Mesodermal cell (in vitro differentiated cells): ENCODE data around the gene ENTPD8.
A peak's percentile ranks its signal among the peaks of the same experiment; 100 is the strongest.
"Not testable (repeated sequence)": the region's sequence is repeated elsewhere in the genome, so short reads cannot be mapped to it uniquely, and the experiment has no call there.

Source experiments
- H3K27ac ChIP-seq: 2 replicates; pipeline ENCODE4 v1.7.0; 2013; ENCODE audit warnings: mild to moderate bottlenecking, low read depth, low read length, moderate library complexity; ENCODE audit not compliant: severe bottlenecking
- H3K36me3 ChIP-seq: 2 replicates; pipeline ENCODE4 v1.7.1; 2013; ENCODE audit warnings: mild to moderate bottlenecking, low read length, moderate library complexity; ENCODE audit not compliant: control insufficient read depth, insufficient read depth
- H3K4me1 ChIP-seq: one replicate; pipeline ENCODE4 v1.7.1; 2013; ENCODE audit warnings: mild to moderate bottlenecking, low read length; ENCODE audit not compliant: insufficient read depth, control insufficient read depth, poor library complexity, severe bottlenecking
- H3K4me3 ChIP-seq: 2 replicates; pipeline ENCODE4 v1.7.0; 2013; ENCODE audit warnings: low read length, control low read depth, mild to moderate bottlenecking; ENCODE audit not compliant: insufficient read depth, poor library complexity, severe bottlenecking; ENCODE audit errors: extremely low read depth
- H3K9me3 ChIP-seq: 2 replicates; pipeline ENCODE4 v1.7.1; 2013; ENCODE audit warnings: mild to moderate bottlenecking, low read length, moderate library complexity; ENCODE audit not compliant: control insufficient read depth
- whole genome bisulfite sequencing, 2 experiments: methylation state at CpG; one replicate each; pipeline ENCODE4 v1.1.5; 2013; ENCODE audit warnings: missing lambda C conversion rate in 2 of 2; ENCODE audit not compliant: insufficient coverage in 2 of 2; 5-methylcytosine and 5-hydroxymethylcytosine counted together

Gene ENTPD8

DNA sequence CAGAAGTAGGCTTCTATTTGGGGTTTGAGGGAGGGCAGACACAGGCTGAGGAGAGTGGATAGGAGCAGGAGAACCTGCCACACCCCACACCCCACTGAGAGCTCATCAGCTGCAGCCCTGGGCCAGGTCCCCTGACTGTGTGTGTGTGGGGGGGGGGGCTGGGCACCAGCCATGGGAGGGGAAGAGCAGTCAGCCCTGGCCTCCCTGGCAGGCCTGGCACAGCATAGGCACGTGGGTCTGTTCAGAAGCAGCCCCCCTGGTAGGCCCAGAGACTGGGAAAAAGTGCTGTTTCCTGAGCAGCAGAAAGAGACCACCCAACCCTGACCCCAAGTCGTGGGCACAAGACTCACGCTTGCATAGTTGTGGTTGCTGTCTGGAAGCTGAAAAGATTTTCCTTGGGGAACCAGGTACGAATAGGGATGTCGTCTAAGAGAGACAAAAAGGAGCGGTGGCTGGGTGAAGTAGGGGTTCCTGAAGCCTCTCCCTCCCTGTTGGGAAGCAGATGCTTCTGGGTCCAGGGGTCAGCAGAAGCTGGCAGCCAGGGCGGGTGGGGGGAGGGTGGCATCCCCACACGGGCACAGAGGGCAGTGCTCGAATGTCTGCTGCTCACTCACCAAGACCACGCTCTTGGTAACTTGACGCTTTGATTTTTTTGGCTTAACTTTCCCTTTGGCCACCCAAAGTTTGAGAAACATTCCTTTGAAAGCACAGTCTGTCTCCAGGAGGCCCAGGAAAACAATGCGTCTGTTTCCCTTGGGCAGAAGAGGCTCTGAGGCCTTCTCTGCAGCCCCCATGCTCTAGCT, 15.1 kb upstream of the ENTPD8 start:
- peaks cover 44% of the 10 kb centered on the region for H3K36me3 ChIP-seq
- 90 to 93% methylated on average over 11 to 12 of the region's 12 CpGs for WGBS, 2 experiments
- H3K4me1 ChIP-seq, result peaks cover 21% of the 10 kb centered on the region
- H3K4me3 ChIP-seq, result no peak overlapping the region
- no peak overlapping the region for H3K27ac ChIP-seq
- H3K9me3 ChIP-seq, result no peaks in the 10 kb centered on the region

DNA sequence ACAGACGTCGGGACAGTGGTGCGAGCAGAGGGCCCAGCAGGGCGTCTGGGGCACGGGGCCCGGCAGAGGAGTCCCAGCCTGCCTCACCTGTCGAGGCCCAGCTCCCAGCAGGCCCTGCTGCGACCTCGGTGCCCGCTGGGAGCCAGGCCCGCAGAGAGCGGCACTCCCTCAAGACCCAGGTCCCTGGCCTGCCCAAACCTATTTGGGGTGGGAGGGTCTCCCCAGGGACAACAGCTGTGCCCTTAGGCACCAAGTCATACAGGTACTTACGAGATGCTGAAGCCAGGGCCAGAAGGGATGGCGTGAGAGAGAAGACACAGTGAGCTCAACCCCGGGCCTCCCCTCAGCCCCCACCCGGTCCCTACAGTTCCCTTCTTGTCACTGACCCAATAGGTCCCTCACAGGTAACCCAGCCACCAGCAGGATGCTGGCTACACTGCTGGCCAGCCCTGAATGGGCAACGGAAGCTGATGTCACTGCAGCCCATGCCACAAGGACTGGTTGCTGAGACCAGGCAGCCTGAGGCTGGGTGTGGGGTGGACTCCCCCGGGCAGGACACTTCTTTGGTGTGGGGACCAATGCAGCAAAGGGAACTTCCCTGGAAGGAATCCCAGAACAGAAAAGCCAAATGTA, 14.3 kb upstream of the ENTPD8 start:
- Histone ChIP-seq H3K36me3 (peaks cover 44% of the 10 kb centered on the region), H3K4me3 (no peak overlapping the region), H3K9me3 (no peaks in the 10 kb centered on the region), H3K4me1 (peaks cover 21% of the 10 kb centered on the region), H3K27ac (no peak overlapping the region)
- WGBS, 2 experiments, result 90% methylated on average over 11 to 15 of the region's 18 CpGs

DNA sequence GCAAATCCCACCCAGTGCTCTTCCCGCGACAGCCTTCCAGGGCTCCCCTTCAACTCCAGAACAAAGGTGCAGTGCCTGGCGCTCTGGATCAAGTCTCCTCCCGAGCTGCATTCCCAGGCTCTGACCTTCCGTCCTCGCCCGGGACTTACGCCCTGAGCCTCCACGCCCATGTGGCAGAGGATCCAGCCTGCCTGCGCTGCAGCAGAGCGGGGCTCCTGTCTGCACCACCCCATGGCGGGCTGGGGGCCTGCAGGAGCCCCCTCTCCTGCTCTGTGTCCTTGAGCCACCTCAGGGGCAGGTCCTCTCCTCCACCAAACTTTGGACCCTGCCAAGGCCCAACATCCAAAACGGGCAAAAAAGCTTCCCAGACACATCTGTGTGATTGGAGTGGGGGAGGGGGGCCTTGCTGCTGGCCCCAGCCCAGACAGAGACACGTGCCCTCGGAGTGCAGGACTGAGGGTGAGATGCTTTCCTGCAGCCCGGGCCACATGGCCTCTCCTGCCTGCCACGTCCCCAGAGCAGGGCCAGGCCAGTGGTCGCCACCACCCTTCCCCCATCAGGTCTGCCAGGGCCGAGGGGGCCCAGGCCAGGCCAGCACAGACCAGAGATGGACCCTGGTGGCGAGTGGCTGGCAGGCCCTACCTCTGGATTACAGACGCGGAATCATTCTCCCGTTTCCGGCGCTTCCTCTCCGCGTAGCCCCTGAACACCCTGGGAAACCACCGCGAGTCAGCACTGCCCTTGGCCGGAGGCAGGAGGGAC, 13.6 kb upstream of the ENTPD8 start:
- no peak overlapping the region for H3K4me3 ChIP-seq
- H3K27ac ChIP-seq, result peak overlapping the region; percentile 49
- peaks cover 21% of the 10 kb centered on the region for H3K4me1 ChIP-seq
- 84 to 86% methylated on average over 27 of the region's 30 CpGs for WGBS, 2 experiments
- peaks cover 48% of the 10 kb centered on the region for H3K36me3 ChIP-seq
- no peaks in the 10 kb centered on the region for H3K9me3 ChIP-seq

DNA sequence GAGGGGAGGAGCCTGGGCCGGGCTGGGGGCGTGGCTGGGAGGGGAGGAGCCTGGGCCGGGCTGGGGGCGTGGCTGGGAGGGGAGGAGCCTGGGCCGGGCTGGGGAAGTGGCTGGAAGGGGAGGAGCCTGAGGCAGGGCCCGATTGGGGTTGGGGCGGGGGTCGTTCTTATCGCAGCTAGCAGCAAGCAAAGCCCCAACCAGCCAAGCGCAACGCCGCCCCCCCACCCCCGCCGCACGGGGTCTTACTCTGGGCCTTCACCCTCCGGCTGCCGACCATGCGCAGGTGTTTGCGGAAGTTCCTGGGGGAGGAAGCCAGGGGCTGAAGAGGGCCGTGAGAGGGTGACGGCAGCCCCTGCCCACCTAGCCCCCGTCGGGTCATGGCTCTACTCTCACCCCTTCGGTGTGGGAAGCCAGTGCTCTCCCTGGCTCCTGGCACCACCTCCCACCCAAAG, 13.0 kb upstream of the ENTPD8 start:
- H3K9me3 ChIP-seq, result no peaks in the 10 kb centered on the region
- peaks cover 18% of the 10 kb centered on the region for H3K4me1 ChIP-seq
- H3K4me3 ChIP-seq, result no peak overlapping the region
- peak overlapping the region; percentile 39 for H3K27ac ChIP-seq
- peaks cover 54% of the 10 kb centered on the region for H3K36me3 ChIP-seq
- WGBS, 2 experiments, result 36 to 37% methylated on average over 6 to 17 of the region's 24 CpGs

DNA sequence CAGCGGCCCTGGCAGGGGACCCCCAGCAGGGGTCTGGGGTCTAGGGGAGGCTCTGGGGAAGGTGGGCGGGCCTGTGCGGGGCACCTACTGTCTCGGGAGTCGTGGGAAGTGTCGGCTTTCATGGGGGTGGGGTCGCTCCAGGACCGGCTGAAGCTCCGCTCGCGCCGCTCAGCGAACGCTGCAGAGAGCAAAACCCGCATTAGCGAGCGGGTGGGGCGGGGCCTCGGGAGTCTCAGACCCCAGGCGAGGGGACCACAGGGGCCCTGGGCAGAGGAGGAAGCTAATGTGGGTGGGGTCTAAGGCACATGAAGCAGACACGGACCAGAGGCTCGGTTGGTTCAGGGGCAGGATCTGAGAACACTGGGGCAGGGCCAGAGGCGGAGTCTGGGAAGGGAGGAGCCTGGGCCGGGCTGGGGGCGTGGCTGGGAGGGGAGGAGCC, 12.5 kb upstream of the ENTPD8 start:
- Histone ChIP-seq H3K4me1 (peaks cover 18% of the 10 kb centered on the region), H3K36me3 (peaks cover 57% of the 10 kb centered on the region), H3K4me3 (peak overlapping the region; percentile 19), H3K27ac (no peak overlapping the region), H3K9me3 (no peaks in the 10 kb centered on the region)
- 22 to 33% methylated on average over 12 to 20 of the region's 25 CpGs for WGBS, 2 experiments

DNA sequence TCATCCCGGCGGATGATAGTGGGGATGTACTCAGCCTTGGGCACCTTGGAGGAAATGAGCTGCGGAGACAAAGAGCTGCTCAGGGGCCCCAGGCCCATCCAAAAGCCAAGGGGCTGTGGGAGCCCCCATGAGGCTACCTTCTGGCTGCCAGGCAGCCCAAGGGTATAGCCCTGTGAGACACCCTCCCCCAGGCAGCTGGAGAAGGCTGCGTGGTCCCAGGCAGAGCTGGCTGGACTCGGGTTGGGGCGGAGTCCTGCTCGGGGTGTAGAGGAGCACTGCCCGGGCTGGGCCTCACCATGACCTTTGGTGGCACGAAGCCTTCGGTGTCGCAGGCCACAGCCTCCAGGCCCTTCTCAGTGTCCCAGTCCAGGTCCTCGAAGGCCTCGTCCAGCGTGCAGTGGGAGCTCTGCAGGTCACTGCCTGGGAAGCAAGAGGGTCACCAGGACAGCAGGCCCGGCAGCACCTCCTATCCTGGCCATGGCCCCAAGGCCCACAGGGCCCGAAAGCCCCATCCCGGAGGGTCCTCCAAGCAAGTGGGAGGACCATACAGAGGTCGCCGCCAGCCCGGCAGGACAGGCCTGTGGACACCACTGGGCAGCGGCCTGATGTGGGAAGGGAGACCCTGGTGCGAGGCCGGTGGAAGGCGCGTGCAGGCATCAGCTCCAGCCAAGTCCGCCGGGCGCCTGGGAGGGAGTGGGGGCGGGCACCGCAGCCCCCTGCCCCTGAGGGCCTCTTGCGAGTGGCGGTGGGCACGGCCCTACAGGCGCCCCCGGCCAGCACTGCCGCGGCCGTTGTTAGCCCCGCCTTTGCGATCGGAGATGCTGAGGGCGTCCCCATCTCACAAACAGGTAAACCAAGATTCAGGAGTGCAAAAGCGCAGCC, 11.8 kb upstream of the ENTPD8 start:
- 91 to 96% methylated on average over 41 of the region's 43 CpGs for WGBS, 2 experiments
- Histone ChIP-seq H3K4me1 (peaks cover 18% of the 10 kb centered on the region), H3K27ac (no peak overlapping the region), H3K9me3 (no peaks in the 10 kb centered on the region), H3K36me3 (peaks cover 57% of the 10 kb centered on the region), H3K4me3 (peak overlapping the region; percentile 19)

DNA sequence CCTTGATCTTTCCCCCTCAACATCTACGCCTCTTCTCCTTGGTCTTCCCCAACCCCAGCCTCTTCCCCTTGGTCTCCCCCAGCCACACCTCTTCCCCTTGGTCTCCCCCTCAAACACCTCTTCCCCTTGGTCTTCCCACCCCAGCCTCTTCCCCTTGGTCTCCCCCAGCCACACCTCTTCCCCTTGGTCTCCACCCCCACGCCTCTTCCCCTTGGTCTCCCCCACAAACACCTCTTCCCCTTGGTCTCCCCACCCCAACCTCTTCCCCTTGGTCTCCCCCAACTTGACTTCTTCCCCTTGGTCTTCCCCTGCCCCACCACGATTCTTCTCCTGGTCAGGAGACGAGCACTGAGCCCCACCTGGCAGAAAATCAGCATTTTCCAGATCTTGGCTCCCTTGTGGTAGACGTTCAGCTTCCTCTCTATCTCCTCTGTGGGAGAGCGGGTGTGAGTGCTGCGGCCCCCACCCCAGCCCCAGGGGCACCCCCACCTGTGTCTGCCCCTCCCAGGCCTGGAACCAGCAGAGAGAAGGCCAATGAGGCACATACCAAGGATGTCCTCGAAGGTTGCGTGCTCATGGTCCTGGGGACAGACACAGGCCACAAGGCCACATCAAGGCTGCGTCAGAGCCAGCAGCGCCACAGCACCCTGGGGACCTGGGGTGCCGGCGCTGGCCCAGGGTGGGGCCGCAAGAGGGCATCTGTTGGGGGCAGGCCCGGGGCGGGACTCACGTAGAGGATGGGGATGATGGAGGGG, 11.0 kb upstream of the ENTPD8 start:
- H3K9me3 ChIP-seq, result no peaks in the 10 kb centered on the region
- no peak overlapping the region for H3K4me3 ChIP-seq
- H3K36me3 ChIP-seq, result peaks cover 49% of the 10 kb centered on the region
- H3K4me1 ChIP-seq, result peaks cover 12% of the 10 kb centered on the region
- WGBS, 2 experiments, result 97% methylated on average over 9 to 16 of the region's 17 CpGs
- no peak overlapping the region for H3K27ac ChIP-seq

DNA sequence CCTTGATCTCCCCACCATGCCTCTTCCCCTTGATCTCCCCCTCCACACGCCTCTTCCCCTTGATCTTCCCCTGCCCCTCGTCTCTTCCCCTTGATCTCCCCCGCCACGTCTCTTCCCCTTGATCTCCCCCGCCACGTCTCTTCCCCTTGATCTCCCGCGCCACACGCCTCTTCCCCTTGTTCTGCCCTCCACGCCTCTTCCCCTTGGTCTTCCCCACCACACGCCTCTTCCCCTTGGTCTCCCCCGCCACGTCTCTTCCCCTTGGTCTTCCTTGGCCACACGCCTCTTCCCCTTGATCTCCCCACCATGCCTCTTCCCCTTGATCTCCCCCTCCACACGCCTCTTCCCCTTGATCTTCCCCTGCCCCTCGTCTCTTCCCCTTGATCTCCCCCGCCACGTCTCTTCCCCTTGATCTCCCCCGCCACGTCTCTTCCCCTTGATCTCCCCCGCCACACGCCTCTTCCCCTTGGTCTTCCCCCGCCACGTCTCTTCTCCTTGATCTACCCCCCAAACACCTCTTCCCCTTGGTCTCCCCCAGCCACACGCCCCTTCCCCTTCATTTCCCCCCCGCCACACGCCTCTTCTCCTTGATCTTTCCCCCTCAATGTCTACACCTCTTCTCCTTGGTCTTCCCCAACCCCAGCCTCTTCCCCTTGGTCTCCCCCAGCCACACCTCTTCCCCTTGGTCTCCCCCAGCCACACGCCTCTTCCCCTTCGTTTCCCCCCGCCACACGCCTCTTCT, 10.3 kb upstream of the ENTPD8 start:
- 100% methylated on average over 4 of the region's 31 CpGs; no CpG with 5 or more reads in 1 of the 2 experiments for WGBS, 2 experiments
- H3K9me3 ChIP-seq, H3K4me3 ChIP-seq, H3K27ac ChIP-seq, H3K4me1 ChIP-seq: not testable (repeated sequence)
- peaks cover 44% of the 10 kb centered on the region for H3K36me3 ChIP-seq

DNA sequence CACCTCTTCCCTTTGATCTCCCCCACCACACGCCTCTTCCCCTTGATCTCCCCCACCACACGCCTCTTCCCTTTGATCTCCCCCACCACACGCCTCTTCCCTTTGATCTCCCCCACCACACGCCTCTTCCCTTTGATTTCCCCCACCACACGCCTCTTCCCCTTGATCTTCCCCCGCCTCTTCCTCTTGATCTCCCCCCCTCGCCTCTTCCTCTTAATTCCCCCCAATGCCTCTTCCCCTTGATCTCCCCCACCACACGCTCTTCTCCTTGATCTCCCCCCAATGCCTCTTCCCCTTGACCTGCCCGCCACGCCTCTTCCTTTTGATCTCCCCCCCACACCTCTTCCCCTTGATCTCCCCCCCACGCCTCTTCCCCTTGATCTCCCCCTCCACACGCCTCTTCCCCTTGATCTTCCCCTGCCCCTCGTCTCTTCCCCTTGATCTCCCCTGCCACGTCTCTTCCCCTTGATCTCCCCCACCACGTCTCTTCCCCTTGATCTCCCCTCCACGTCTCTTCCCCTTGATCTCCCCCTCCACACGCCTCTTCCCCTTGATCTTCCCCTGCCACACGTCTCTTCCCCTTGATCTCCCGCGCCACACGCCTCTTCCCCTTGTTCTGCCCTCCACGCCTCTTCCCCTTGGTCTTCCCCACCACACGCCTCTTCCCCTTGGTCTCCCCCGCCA, 9.5 kb upstream of the ENTPD8 start:
- not testable (repeated sequence) for H3K27ac ChIP-seq, H3K4me3 ChIP-seq, H3K9me3 ChIP-seq, H3K4me1 ChIP-seq
- H3K36me3 ChIP-seq, result peaks cover 38% of the 10 kb centered on the region
- WGBS, 2 experiments, result 98 to 100% methylated on average over 2 to 9 of the region's 24 CpGs
